KMS-11 (cell line): ENCODE results near the gene DLG1.
"Not testable (repeated sequence)": the region's sequence is repeated elsewhere in the genome, so short reads cannot be mapped to it uniquely, and the experiment has no call there.

ENCODE experiments used
- H2AFZ ChIP-seq: fragments of 200-600 bp; sonication (generic); 2 replicates; pipeline ENCODE4 v1.6.1; 2016; ENCODE audit warnings: antibody characterized with exemption, mixed run types, low read depth
- H3K27ac ChIP-seq: fragments of 200-600 bp; sonication (generic); 2 replicates; pipeline ENCODE4 v1.6.1; 2016; ENCODE audit warnings: mild to moderate bottlenecking, mixed run types
- H3K27me3 ChIP-seq: fragments of 200-600 bp; sonication (generic); 2 replicates; pipeline ENCODE4 v1.6.1; 2017; ENCODE audit warnings: mild to moderate bottlenecking, low read depth, mixed run types, moderate library complexity; ENCODE audit not compliant: insufficient read depth
- H3K36me3 ChIP-seq: fragments of 200-600 bp; sonication (generic); 2 replicates; pipeline ENCODE4 v1.6.1; 2017; ENCODE audit warnings: mild to moderate bottlenecking, mixed run types; ENCODE audit not compliant: insufficient read depth
- H3K4me1 ChIP-seq: fragments of 200-600 bp; sonication (generic); 2 replicates; pipeline ENCODE4 v1.6.1; 2016; ENCODE audit warnings: mild to moderate bottlenecking, low read depth, mixed run types; ENCODE audit not compliant: poor library complexity, severe bottlenecking
- H3K4me2 ChIP-seq: fragments of 200-600 bp; sonication (generic); 2 replicates; pipeline ENCODE4 v1.7.0; 2016; ENCODE audit warnings: mild to moderate bottlenecking, mixed run types
- H3K4me3 ChIP-seq: fragments of 200-600 bp; sonication (generic); IDR thresholded peaks from 2 replicates; pipeline ENCODE4 v1.6.1; 2017; ENCODE audit warnings: low read depth, low read length, mixed read lengths; ENCODE audit not compliant: insufficient read depth
- H3K79me2 ChIP-seq: fragments of 200-600 bp; sonication (generic); 2 replicates; pipeline ENCODE4 v1.6.1; 2016; ENCODE audit warnings: low read depth, mixed run types; ENCODE audit not compliant: insufficient read depth
- H3K9ac ChIP-seq: fragments of 200-600 bp; sonication (generic); 2 replicates; pipeline ENCODE4 v1.6.1; 2016; ENCODE audit warnings: mild to moderate bottlenecking, mixed run types
- H4K20me1 ChIP-seq: fragments of 200-600 bp; sonication (generic); 2 replicates; pipeline ENCODE4 v1.6.1; 2016; ENCODE audit warnings: mild to moderate bottlenecking, mixed run types; ENCODE audit not compliant: insufficient read depth
- TF ChIP-seq, protein P1 (sequence below): fragments of 200-600 bp; sonication (generic); conservative IDR thresholded peaks from 2 replicates; pipeline ENCODE4 v1.6.1; 2017; ENCODE audit warnings: low read depth, mild to moderate bottlenecking, antibody characterized with exemption, low read length, moderate library complexity, mixed read lengths

The DLG1 gene

GRCh38 chr3:197076415-197076814 lies 222.0 kb downstream of the DLG1 start:
- Histone ChIP-seq H3K79me2 (no peaks in the 10 kb centered on the region), H3K4me2 (no peak overlapping the region), H3K27me3 (no peaks in the 10 kb centered on the region), H3K36me3 (no peaks in the 10 kb centered on the region), H4K20me1 (no peaks in the 10 kb centered on the region), H2AFZ (no peak overlapping the region), H3K4me1 (no peaks in the 10 kb centered on the region), H3K4me3 (no peak overlapping the region), H3K27ac (no peak overlapping the region), H3K9ac (no peak overlapping the region)
- TF ChIP-seq, protein P1, sequence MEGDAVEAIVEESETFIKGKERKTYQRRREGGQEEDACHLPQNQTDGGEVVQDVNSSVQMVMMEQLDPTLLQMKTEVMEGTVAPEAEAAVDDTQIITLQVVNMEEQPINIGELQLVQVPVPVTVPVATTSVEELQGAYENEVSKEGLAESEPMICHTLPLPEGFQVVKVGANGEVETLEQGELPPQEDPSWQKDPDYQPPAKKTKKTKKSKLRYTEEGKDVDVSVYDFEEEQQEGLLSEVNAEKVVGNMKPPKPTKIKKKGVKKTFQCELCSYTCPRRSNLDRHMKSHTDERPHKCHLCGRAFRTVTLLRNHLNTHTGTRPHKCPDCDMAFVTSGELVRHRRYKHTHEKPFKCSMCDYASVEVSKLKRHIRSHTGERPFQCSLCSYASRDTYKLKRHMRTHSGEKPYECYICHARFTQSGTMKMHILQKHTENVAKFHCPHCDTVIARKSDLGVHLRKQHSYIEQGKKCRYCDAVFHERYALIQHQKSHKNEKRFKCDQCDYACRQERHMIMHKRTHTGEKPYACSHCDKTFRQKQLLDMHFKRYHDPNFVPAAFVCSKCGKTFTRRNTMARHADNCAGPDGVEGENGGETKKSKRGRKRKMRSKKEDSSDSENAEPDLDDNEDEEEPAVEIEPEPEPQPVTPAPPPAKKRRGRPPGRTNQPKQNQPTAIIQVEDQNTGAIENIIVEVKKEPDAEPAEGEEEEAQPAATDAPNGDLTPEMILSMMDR: no peak

- Histone ChIP-seq H3K36me3 (0 out of 2 replicates have a peak, but pooled peaks cover 3% of the 10 kb centered on the region), H3K4me3 (no peak overlapping the region), H3K27me3 (no peaks in the 10 kb centered on the region), H2AFZ (no peak overlapping the region), H4K20me1 (no peaks in the 10 kb centered on the region), H3K9ac (no peak overlapping the region), H3K27ac (no peak overlapping the region), H3K4me2 (no peak overlapping the region), H3K79me2 (no peaks in the 10 kb centered on the region), H3K4me1 (no peaks in the 10 kb centered on the region)
- TF ChIP-seq, protein P1: no peak
These were observed 230.3 kb downstream of the DLG1 start for GRCh38 chr3:197068077-197068476.

DNA sequence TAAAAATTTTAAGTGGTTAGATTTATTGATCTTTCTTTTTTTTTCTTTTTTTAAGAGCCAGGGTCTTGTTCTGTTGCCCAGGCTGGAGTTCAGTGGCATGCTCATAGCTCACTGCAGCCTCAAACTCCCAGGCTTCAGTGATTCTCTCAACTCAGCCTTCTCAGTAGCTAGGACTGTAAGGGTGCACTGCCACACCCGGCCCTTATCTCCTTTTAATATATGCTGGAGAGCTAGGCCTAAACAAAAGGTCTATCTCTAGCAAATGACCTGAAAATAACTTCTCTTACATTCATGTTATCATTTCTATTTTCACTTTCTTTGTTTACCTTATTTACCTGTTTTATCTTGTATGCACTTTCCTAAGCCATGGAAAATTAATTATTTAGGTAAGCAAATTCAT lies 233.6 kb downstream of the DLG1 start:
- TF ChIP-seq, protein P1: no peak
- H4K20me1 ChIP-seq: no peaks in the 10 kb centered on the region

DNA sequence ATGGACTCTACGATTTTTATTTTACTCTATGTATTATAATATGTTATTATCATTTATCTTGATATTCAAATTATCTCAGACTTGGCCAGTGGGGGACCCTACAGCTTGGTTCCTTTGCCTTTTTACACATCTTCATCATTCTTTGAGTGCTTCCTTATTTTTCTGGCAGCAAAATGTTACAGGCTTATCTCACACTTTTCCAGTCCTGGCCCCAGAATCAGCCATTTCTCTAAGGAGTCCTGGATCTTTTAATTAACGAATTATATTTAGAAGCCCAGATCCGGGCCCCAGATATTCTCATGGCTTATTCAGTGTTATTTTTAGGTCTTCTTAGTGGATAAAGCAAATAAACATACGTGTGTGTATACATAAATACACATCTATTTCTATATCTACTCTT lies 236.0 kb downstream of the DLG1 start:
- no peak overlapping the region for H3K9ac ChIP-seq
- no peaks in the 10 kb centered on the region for H3K4me1 ChIP-seq
- H2AFZ ChIP-seq: no peak overlapping the region
- no peak overlapping the region for H3K4me2 ChIP-seq
- TF ChIP-seq, protein P1: no peak
- no peak overlapping the region for H3K27ac ChIP-seq
- no peaks in the 10 kb centered on the region for H3K27me3 ChIP-seq
- H3K4me3 ChIP-seq: no peak overlapping the region
- peaks cover 3% of the 10 kb centered on the region; the same call in 1 of the 2 replicates for H3K36me3 ChIP-seq
- no peaks in the 10 kb centered on the region for H4K20me1 ChIP-seq
- no peaks in the 10 kb centered on the region for H3K79me2 ChIP-seq

More for the DNA sequence above, 233.6 kb downstream of the DLG1 start:
- Histone ChIP-seq H3K36me3 (peaks cover 3% of the 10 kb centered on the region; the same call in 1 of the 2 replicates), H3K4me2 (no peak overlapping the region), H3K27ac (no peak overlapping the region), H3K9ac (no peak overlapping the region), H3K4me1 (no peaks in the 10 kb centered on the region), H3K27me3 (no peaks in the 10 kb centered on the region), H2AFZ (no peak overlapping the region), H3K79me2 (no peaks in the 10 kb centered on the region), H3K4me3 (no peak overlapping the region)

DNA sequence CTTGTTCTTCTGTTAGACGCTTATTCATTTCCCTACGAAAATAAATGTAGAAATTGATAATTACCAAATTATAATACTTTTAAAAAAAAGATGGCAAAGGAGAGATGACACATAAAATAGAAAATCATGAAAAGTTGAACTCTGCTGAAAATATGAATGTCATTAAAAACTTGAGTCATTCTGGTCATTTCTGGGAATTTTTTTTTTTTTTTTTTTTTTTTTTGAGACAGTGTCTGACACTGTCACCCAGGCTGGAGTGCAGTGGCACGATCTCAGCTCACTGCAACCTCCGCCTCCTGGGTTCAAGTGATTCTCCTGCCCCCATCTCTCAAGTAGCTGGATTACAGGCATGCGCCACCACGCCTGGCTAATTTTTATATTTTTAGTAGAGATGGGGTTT lies 246.8 kb downstream of the DLG1 start:
- not testable (repeated sequence) for H3K79me2 ChIP-seq, H2AFZ ChIP-seq, H4K20me1 ChIP-seq, H3K27me3 ChIP-seq, H3K27ac ChIP-seq, H3K36me3 ChIP-seq, H3K4me3 ChIP-seq, H3K4me2 ChIP-seq, H3K9ac ChIP-seq, H3K4me1 ChIP-seq
